ENCODE measurements around the gene UBE2D4.
"Not testable (repeated sequence)": the region's sequence is repeated elsewhere in the genome, so short reads cannot be mapped to it uniquely, and the experiment has no call there.

GRCh38 chr7:43985904-43986864 lies 59.9 kb downstream of the UBE2D4 start:
- peak; percentile 58 for TF ChIP-seq CTCF (IDR thresholded peaks at IDR 0.05; ENCODE audit: borderline replicate concordance, extremely low read depth, low read length, poor library complexity, severe bottlenecking)
- TF ChIP-seq EZH2 (IDR thresholded peaks at IDR 0.05; ENCODE audit: borderline replicate concordance, low read depth, low read length, severe bottlenecking), result not testable (repeated sequence)

All from DND-41 (cell line).